Smooth muscle cell (in vitro differentiated cells): ENCODE results near the gene VSTM2L. TPM values are rescaled to one million over a fixed set of nuclear protein-coding genes. Genes with fewer than 3 reads are reported as not detected.

ENCODE experiments used
- DNase-seq: peaks from one replicate; lab custom pipeline; 2025; ENCODE audit not compliant: unreplicated experiment; lab: John Stamatoyannopoulos, UW
- H2AFZ ChIP-seq: fragments of 200-600 bp; sonication (generic); 2 replicates; pipeline ENCODE4 v1.6.0; 2016; ENCODE audit warnings: antibody characterized with exemption, low read depth, mild to moderate bottlenecking
- H3F3A ChIP-seq: fragments of 200-600 bp; sonication (generic); 2 replicates; pipeline ENCODE4 v1.6.0; 2017; ENCODE audit warnings: antibody characterized with exemption, low read depth
- H3K27ac ChIP-seq: fragments of 200-600 bp; sonication (generic); 2 replicates; pipeline ENCODE4 v1.5.1; 2016; ENCODE audit warnings: low read depth, mild to moderate bottlenecking
- H3K27me3 ChIP-seq: fragments of 200-600 bp; sonication (generic); 2 replicates; pipeline ENCODE4 v1.6.1; 2016; ENCODE audit warnings: low read depth, mild to moderate bottlenecking
- H3K36me3 ChIP-seq: fragments of 200-600 bp; sonication (generic); 2 replicates; pipeline ENCODE4 v1.5.1; 2016; ENCODE audit warnings: low read depth
- H3K4me1 ChIP-seq: fragments of 200-600 bp; sonication (generic); 2 replicates; pipeline ENCODE4 v1.5.1; 2016; ENCODE audit warnings: low read depth
- H3K4me2 ChIP-seq: fragments of 200-600 bp; sonication (generic); 2 replicates; pipeline ENCODE4 v1.6.0; 2016; ENCODE audit warnings: mild to moderate bottlenecking
- H3K4me3 ChIP-seq: fragments of 200-600 bp; sonication (generic); 2 replicates; pipeline ENCODE4 v1.5.1; 2016; ENCODE audit warnings: mild to moderate bottlenecking
- H3K79me2 ChIP-seq: fragments of 200-600 bp; sonication (generic); 2 replicates; pipeline ENCODE4 v1.6.0; 2016; ENCODE audit warnings: low read depth, mild to moderate bottlenecking
- H3K9ac ChIP-seq: fragments of 200-600 bp; sonication (generic); 2 replicates; pipeline ENCODE4 v1.6.0; 2016; ENCODE audit warnings: low read depth
- H3K9me3 ChIP-seq: fragments of 200-600 bp; sonication (generic); replicated peaks from 2 replicates; pipeline ENCODE4 v1.5.1; 2016; ENCODE audit warnings: low read depth
- H4K20me1 ChIP-seq: fragments of 200-600 bp; sonication (generic); 2 replicates; pipeline ENCODE4 v1.6.0; 2016; ENCODE audit warnings: low read depth
- CTCF ChIP-seq: fragments of 200-600 bp; sonication (generic); IDR thresholded peaks from 2 replicates; pipeline ENCODE4 v1.5.1; 2017; ENCODE audit warnings: borderline replicate concordance, mild to moderate bottlenecking, antibody characterized with exemption; ENCODE audit not compliant: insufficient read depth, poor library complexity, severe bottlenecking
- WGBS: methylation state at CpG from one replicate; pipeline ENCODE4 v1.1.7; 2016; ENCODE audit warnings: low lambda C conversion rate; 5-methylcytosine and 5-hydroxymethylcytosine counted together
- polyA plus RNA-seq: library from polyadenylated mRNA; unstranded; fragments of >200 nt; fragmentation: Nextera tagmentation; extraction: Ambion mirVana; gene quantifications from 2 replicates; pipeline ENCODE4 v1.2.1, GENCODE V29; 2016
- total RNA-seq: library from RNA; depleted of rRNA; stranded (reverse); fragments of >200 nt; gene quantifications from 2 replicates; pipeline ENCODE4 v1.2.3, GENCODE V29; 2014

VSTM2L gene
- total and polyA plus RNA-seq, 2 experiments from 2014 or later, result 0.56 to 1.9 TPM

DNA sequence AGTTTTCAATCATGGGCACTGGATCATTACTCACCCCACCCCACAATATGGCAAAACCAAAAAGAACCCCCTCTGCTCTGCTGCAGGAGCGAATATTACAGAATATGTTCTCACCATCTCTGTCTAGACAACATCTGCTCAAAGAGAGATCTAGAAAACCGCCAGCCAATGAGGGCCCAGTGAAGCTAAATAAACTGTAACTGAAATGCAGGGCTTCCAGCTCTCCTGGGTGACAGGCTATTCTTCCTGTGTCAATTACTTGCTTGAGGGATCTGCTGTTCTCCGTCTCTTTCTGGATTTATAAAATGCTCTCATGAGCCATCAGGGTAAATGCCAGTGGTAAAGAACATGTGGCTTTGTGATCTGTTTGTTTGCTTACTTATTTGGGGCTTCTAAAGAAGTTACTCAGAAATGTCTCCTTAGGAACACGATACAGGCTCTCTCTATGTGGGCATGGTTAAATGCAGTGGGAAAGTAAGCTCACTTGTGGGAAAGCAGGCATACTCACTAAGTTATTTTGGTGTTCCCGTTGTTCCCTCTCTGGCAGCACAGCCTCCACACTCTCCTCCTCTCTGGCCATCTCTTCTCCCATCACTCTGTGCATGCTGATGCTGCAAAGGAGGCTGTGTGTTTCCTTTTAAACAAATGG lies 85.5 kb downstream of the VSTM2L start:
- no peaks in the 10 kb centered on the region for H3K79me2 ChIP-seq
- no peak for TF ChIP-seq CTCF
- no peaks in the 10 kb centered on the region for H3K36me3 ChIP-seq
- no peaks in the 10 kb centered on the region for H3K27me3 ChIP-seq
- peak overlapping the region; percentile 53 for H3K9ac ChIP-seq
- H3F3A ChIP-seq, result peaks cover 13% of the 10 kb centered on the region
- H3K27ac ChIP-seq, result peak overlapping the region; percentile 91
- H4K20me1 ChIP-seq, result no peaks in the 10 kb centered on the region
- peaks cover 15% of the 10 kb centered on the region for H3K4me1 ChIP-seq
- DNase-seq, result no peak
- H3K9me3 ChIP-seq, result no peaks in the 10 kb centered on the region
- 47% methylated on average over 5 of the region's 5 CpGs for WGBS
- H3K4me2 ChIP-seq, result peak overlapping the region; percentile 47
- H3K4me3 ChIP-seq, result no peak overlapping the region
- no peak overlapping the region for H2AFZ ChIP-seq

DNA sequence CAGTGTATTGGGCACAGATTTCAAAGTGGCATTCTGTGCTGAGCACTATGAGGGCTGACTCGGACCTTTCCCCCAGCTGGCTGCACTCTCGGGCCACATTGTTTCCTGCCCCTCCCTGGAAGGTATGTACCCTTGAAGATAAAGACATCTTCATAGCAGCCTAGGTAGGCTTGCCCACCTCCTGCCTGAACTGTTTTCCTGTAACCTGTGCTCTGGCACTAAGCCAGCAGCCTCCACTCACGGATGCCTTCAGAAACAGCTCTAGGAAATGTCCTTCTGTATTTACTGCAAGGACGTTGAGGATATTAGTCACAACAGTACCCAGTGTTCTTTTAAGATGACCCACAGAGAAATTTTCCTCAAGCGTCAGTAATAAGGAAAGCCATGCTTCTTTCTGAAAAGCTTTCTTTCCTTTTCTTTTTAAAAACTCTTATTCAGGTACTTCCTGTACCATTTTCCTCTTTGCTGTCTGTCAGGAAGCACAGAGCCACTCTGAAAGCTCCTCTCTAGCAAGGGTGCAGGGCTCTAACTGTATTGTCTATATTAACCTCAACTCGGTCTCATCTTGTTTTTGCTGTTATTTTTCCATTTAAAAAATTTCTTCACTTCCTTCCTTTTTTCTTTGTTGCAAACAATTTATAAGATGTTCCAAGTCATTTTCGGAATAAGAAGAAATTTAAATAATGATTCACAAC lies 86.8 kb downstream of the VSTM2L start:
- Histone ChIP-seq H3K4me1 (peaks cover 15% of the 10 kb centered on the region), H3K9ac (peak overlapping the region; percentile 81), H3F3A (peaks cover 13% of the 10 kb centered on the region), H3K27ac (peak overlapping the region; percentile 91), H3K4me2 (peak overlapping the region; percentile 64), H3K36me3 (no peaks in the 10 kb centered on the region), H3K4me3 (no peak overlapping the region), H2AFZ (no peak overlapping the region), H4K20me1 (no peaks in the 10 kb centered on the region), H3K79me2 (no peaks in the 10 kb centered on the region), H3K9me3 (no peaks in the 10 kb centered on the region), H3K27me3 (no peaks in the 10 kb centered on the region)
- DNase-seq, result no peak
- TF ChIP-seq CTCF, result no peak
- 64% methylated on average over 7 of the region's 7 CpGs for WGBS

GRCh38 chr20:37990571-37991151 lies 87.7 kb downstream of the VSTM2L start:
- Histone ChIP-seq H2AFZ (no peak overlapping the region), H3K36me3 (no peaks in the 10 kb centered on the region), H3K4me2 (peak overlapping the region; percentile 64), H3K4me1 (peaks cover 15% of the 10 kb centered on the region), H3K27ac (peak overlapping the region; percentile 91), H4K20me1 (no peaks in the 10 kb centered on the region), H3K9ac (peak overlapping the region; percentile 81), H3K9me3 (no peaks in the 10 kb centered on the region), H3K79me2 (no peaks in the 10 kb centered on the region), H3F3A (peaks cover 13% of the 10 kb centered on the region), H3K4me3 (no peak overlapping the region), H3K27me3 (no peaks in the 10 kb centered on the region)
- DNase-seq, result no peak
- 17% methylated on average over 10 of the region's 10 CpGs for WGBS
- no peak for TF ChIP-seq CTCF
